GDM1 (cell line): Measurements from ENCODE around the gene KRT1.

ENCODE experiments used
- DNase-seq: peaks from one replicate; lab custom pipeline; 2025; lab: John Stamatoyannopoulos, UW

KRT1 gene

GRCh38 chr12:52698651-52699340 lies 18.6 kb upstream of the KRT1 start:
- DNase-seq = no peak

- DNase-seq = no peak
Observed at GRCh38 chr12:52697058-52697582, 16.9 kb upstream of the KRT1 start.

DNA sequence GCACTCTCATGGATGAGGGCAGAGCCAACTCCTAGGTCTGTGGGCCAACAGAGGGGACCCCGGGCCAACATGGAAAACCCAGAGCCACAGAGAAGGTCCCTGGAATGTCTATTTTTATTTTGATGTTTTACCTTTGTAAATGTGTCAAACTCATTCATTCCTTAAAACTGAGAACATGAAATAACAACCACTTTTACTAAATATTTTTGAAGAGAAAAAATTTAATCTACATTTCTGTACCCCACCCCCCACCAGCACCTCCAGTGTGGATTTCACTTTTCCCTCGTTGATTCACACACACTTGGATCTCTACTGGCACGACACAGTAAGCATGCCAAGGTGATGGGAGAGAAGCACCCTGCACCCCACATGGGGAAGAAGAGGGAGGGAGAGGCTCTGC lies 16.4 kb upstream of the KRT1 start:
- DNase-seq = no peak

GRCh38 chr12:52695039-52695438 lies 14.8 kb upstream of the KRT1 start:
- no peak for DNase-seq

GRCh38 chr12:52694151-52694550 lies 13.9 kb upstream of the KRT1 start:
- DNase-seq = no peak

DNA sequence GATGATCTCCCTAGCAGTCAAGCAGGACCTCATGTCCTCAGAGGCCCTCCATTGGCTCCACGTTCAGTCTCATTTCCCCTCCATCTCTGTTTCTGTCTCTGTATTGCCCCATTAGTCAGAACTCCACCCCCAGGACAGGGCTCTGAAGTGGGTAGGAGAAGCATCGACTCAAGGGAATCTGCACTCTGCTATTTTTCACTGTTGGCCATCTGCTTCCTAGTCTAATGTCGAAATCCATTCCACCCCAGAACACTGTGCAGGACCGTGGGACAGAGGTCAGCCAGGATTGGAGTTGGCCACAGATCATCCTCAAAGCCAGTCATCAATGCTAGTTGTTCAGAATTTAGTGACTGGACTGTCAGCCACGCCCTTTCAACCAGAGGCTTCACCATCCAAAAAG lies 13.1 kb upstream of the KRT1 start:
- no peak for DNase-seq

- DNase-seq = no peak
Observed at GRCh38 chr12:52692254-52692653, 12.0 kb upstream of the KRT1 start.

GRCh38 chr12:52691841-52692150 lies 11.6 kb upstream of the KRT1 start:
- DNase-seq = no peak

GRCh38 chr12:52691076-52691840 lies 11.1 kb upstream of the KRT1 start:
- no peak for DNase-seq

GRCh38 chr12:52690351-52691075 lies 10.3 kb upstream of the KRT1 start:
- DNase-seq = no peak

GRCh38 chr12:52689936-52690335 lies 9.7 kb upstream of the KRT1 start:
- DNase-seq = no peak

- no peak for DNase-seq
Observed at GRCh38 chr12:52689239-52689638, 9.0 kb upstream of the KRT1 start.

DNA sequence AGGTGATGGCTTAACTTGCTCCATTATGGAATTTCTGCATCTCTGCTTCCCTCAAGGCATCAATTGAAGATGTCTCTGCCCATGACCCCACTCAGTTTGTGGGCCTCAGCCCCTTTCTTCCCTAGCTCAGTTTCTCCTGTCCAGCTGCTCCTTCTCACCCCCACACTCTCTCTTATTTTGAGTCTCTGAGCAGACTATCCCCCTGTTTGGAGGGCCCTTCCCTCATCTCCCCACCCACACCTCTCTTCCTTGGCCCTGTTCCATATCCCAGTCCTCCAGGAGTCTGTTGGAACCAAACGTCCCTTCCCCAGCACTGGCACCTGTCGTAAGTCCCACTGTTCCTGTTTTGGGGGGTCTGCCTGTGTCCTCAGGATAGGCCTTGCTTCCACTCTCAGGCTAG lies 8.3 kb upstream of the KRT1 start:
- DNase-seq = no peak

DNA sequence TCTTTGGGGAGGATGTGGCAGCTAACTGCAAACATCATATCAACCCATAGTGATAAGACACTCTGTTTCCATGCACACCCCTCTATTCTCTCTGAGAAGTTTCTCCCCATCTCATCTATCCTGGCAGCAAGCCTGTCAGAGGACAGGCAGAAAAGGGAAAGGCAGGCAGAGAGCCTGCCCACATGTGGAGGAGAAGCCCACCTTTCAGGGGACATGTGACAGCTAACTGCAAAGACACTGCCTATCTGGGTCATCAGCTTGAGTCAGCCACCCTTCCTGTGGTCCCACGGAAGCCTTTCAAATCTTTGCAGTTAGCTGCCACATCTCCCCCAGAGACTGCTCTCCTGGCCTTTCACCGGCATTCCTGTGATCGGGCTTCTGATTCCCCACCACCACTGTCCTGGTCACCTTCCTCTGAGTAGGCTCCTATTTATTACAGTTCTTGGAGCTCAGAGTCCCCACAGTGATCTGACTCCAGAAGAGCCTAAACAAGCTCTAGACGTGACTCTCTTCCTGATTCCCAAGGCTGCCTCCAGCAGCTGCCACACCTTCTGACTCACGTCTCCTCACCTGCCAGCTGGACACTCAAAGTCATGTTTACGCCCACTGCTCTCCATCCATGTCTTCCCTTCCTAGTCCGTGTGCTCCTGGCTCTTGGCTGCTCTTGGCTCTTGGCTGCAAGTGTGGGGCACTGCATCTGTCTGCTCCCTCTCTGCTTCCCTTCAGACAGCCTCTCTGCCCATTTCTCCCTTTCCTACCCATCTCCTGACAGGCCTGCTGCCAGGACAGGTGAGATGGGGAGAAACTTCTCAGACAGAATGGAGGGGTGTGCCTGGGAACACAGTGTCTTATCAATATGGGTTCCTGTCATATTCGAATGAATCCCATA lies 7.5 kb upstream of the KRT1 start:
- DNase-seq = no peak

DNA sequence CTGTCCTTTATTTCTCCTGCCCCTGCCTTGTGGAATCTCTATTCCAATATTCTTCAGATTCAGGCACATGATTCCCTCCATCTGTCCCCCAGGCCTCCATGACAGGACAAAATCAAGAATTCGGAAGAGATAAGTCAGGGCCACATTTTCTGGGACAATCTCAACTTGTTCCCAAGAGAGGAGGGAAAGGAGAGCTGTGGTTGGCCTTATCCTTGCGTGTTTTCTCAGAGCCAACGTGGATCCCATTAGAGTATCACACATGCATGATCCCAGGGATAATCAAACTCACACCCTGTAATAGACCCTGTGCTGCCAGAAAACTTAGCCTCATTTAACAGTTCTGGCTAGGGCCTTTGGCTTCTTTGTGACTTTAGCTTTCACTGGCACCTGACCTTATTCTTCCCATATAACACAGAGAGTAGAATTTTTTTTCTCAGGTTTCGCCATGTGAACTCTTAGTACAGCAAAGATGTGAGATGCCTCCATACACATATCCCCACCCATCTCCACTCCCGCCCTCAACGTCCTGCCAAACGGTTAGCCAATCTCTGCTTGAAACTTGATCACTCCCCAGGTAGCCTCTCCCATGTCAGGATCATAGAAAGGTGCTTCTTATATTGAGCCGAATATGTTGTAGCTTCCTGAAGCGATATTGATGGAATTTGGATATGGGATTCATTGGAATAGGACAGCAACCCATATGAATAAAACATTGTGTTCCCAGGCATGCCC lies 6.7 kb upstream of the KRT1 start:
- DNase-seq = no peak

DNA sequence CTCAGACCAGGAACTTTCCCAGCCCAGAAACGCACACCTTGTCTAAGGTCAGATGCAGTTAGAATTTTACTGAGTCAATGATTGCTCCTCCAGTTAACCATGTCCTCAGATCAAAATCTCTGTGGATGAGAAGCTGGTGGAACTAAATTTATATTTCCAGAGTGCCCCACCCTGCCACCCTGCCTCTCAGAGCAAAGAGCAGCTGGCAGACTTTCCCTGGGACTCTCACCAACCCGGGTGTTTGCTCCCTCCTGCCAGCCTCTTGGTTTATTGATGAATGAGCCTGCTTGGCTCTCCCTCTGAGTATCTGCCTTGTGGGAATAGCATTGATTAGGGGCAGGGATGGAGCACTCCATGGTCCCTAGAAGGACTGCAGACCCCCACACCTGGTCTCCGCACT lies 5.9 kb upstream of the KRT1 start:
- no peak for DNase-seq

DNA sequence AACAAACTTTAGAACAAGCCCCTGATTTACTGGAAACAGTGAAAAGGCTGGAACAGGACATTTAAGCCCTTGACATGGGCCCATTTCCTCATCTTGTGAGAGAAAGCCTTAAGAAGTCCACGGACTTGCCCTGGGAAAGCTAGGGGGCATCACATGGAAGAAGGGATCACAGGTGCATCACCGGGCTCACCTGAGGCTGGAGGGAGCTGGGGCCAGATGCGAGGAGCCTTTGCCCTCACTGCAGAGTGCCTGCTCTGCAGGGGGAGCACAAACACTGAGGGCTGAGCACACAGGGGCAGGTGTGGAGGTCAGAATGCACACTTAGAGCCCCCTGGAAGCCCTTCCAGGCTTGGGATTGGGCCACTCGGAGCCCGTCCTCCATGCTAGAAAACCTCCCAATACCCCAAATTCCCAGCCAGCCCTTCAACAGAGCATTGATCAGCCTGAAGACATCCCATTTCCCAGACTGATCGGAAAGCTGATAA lies 5.2 kb upstream of the KRT1 start:
- DNase-seq = no peak

- no peak for DNase-seq
Observed at GRCh38 chr12:52684431-52684830, 4.2 kb upstream of the KRT1 start.

DNA sequence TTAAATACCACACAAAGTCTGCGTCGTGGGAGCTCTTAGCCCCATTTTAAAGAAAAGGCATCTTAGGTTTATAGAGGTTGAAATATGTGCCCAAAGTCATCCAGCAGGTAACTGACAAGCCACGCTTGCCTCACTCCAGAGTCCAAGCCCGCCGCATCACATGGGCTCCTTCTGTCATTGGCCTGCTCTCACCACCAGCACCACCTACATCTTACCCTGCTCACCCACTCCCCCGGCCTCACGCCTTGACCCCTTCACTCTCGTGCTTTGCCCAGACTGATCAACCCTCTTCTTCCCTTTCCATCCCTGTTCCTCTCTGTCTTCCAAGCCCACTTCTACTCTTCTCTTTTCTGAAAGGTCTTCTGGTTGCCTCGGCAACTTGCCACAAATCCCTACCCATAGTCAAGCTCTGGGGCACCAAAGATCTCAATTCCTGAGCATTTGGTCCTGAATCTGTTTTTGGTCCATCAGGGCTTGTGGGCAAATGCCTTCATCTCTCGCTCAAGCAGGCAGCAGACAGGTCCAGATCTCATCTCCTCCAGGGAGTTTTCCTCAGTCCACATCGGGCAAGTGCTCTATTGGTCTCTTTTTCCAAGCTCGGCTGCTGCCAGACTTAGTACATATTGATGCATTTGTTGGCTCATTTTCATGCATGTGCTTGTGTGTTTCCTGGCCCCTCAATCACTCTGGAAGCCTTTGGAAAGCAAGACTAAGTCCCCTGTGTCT lies 3.5 kb upstream of the KRT1 start:
- no peak for DNase-seq

GRCh38 chr12:52682938-52683574 lies 2.8 kb upstream of the KRT1 start:
- DNase-seq = no peak
